Ovary (tissue), 9 donors: Measurements from ENCODE around the gene KRTAP12-1. TPM values are rescaled to one million over a fixed set of nuclear protein-coding genes. Genes with fewer than 3 reads are reported as not detected.

Experiments
- DNase-seq, 5 donors: peaks; one replicate each; pipeline ENCODE4 v3.0.0-alpha.2; 2019 to 2020
- H3K27ac ChIP-seq, 2 donors: fragments of 200-600 bp; one replicate each; pipeline versions ENCODE4 v1.5.1 to v1.8.0; 2019 to 2022
- H3K27me3 ChIP-seq: fragments of 200-600 bp; one replicate; pipeline ENCODE4 v1.8.0; 2022
- H3K36me3 ChIP-seq: fragments of 200-600 bp; sonication (generic); one replicate; pipeline ENCODE4 v1.5.1; 2019
- H3K4me1 ChIP-seq: one replicate; pipeline ENCODE4 v1.8.1; 2013; ENCODE audit warnings: mild to moderate bottlenecking, moderate library complexity; ENCODE audit not compliant: insufficient read depth
- H3K4me3 ChIP-seq: fragments of 200-600 bp; sonication (generic); one replicate; pipeline ENCODE4 v1.5.1; 2017
- H3K9me3 ChIP-seq, 2 donors: fragments of 200-600 bp in 1 of 2; sonication (generic) in 1 of 2; one replicate each; pipeline versions ENCODE4 v1.5.1 to v1.8.1; 2013 to 2019; ENCODE audit warnings: mild to moderate bottlenecking in 1 of 2, moderate library complexity in 1 of 2
- EP300 ChIP-seq: sonication (generic); formaldehyde crosslinking; IDR thresholded peaks from one replicate; pipeline ENCODE4 v1.6.1; 2017; ENCODE audit warnings: antibody characterized with exemption
- POLR2A ChIP-seq: fragments of 450-650 bp; IDR thresholded peaks from one replicate; pipeline ENCODE4 v1.6.1; 2017; ENCODE audit warnings: antibody characterized with exemption, mild to moderate bottlenecking, moderate library complexity
- WGBS, 3 donors: extraction: QIAGEN DNeasy Blood & Tissue Kit in 1 of 3; methylation state at CpG; one replicate each; pipeline versions ENCODE4 v1.1.5 to v1.1.7; 2013 to 2017; 5-methylcytosine and 5-hydroxymethylcytosine counted together
- intact Hi-C, 4 donors: fragments of 100-400 bp; cut with DNase I; formaldehyde crosslinking; loops; one replicate each; pipeline versions ENCODE4 v1.11.0 to v1.15.1; 2022 to 2023
- polyA plus RNA-seq, 2 donors: library from polyadenylated mRNA; stranded (reverse); fragments of 200-250 nt in 1 of 2; fragments of 350-450 nt in 1 of 2; fragmentation: Illumina TruSeq in 1 of 2; extraction: RNeasy Lipid Tissue Mini Kit (QIAGEN cat#74804) in 1 of 2; gene quantifications; one replicate each; pipeline ENCODE4 v1.2.3, GENCODE V29; 2013 to 2014
- total RNA-seq, 7 donors: library from RNA; depleted of rRNA in 2 of 7; stranded (reverse); fragments of >200 nt in 2 of 7; fragmentation: NEBNext Ultra II Directional in 3 of 7; extraction: Animal tissue kit (Norgen Biotek cat#: 25700) in 3 of 7; gene quantifications; one replicate each; pipeline versions ENCODE4 v1.1.0 to v1.2.4, GENCODE V29; 2016 to 2023
- TF ChIP-seq, protein P1 (sequence below), 3 donors: fragments of 450-650 bp in 2 of 3; fragments of 200-600 bp in 1 of 3; IDR thresholded peaks; one replicate each; pipeline versions ENCODE4 v1.5.1 to v1.8.0; 2016 to 2022; ENCODE audit warnings: antibody characterized with exemption in 3 of 3, mild to moderate bottlenecking in 1 of 3
- donor health status: DM: no; HTN: no; CAD: no; lungs with moderate emphysema.
- donor health status: DM: no; HTN: no; CAD: no.
- donor health status: Bipolar disorder and iron deficiency.
- donor health status: DM: yes; HTN: yes; CAD: no.
- donor health status: DM: no; HTN: no; CAD: no.
- donor health status: DM: yes; HTN: yes; CAD: no.

The KRTAP12-1 gene
- total and polyA plus RNA-seq, 9 donors: not detected

DNA sequence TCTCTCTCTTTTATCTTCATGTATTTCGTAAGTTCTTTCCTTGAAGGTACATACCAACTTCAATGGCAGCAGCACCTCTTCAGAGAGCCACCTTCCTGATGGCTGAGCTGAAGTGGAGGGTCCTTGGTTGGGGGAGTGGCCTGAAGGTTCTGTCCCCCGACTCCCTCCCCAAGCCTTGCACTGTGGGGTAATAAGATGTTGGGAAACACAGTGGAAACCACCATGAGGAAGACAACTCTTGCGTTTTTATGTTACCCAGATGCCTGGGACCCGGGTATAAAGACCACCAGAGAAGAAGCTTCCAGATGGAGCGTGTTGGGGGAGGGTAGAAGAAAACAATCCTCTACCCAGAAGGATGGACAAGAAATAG is 23.4 kb downstream of the KRTAP12-1 start:
- Histone ChIP-seq H3K4me1 (no peaks in the 10 kb centered on the region), H3K9me3 (no peaks in the 10 kb centered on the region), H3K4me3 (no peak overlapping the region), H3K36me3 (no peaks in the 10 kb centered on the region), H3K27me3 (no peaks in the 10 kb centered on the region), H3K27ac (no peak overlapping the region)
- TF ChIP-seq POLR2A (no peak), EP300 (no peak)
- TF ChIP-seq, protein P1, sequence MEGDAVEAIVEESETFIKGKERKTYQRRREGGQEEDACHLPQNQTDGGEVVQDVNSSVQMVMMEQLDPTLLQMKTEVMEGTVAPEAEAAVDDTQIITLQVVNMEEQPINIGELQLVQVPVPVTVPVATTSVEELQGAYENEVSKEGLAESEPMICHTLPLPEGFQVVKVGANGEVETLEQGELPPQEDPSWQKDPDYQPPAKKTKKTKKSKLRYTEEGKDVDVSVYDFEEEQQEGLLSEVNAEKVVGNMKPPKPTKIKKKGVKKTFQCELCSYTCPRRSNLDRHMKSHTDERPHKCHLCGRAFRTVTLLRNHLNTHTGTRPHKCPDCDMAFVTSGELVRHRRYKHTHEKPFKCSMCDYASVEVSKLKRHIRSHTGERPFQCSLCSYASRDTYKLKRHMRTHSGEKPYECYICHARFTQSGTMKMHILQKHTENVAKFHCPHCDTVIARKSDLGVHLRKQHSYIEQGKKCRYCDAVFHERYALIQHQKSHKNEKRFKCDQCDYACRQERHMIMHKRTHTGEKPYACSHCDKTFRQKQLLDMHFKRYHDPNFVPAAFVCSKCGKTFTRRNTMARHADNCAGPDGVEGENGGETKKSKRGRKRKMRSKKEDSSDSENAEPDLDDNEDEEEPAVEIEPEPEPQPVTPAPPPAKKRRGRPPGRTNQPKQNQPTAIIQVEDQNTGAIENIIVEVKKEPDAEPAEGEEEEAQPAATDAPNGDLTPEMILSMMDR (IDR thresholded peaks at IDR 0.05): no peak
- intact Hi-C loops: no loop called here
- no peak for DNase-seq
- WGBS, 3 donors: 73 to 83% (median 76%) methylated on average over 5 of the region's 5 CpGs

- Histone ChIP-seq H3K27ac (no peak within 1 kb of the TSS), H3K27me3 (no peaks in the 10 kb centered on the region), H3K9me3 (no peaks in the 10 kb centered on the region), H3K4me3 (no peak within 1 kb of the TSS), H3K36me3 (no peaks in the 10 kb centered on the region), H3K4me1 (no peaks in the 10 kb centered on the region)
- intact Hi-C loops: no loop called here
- TF ChIP-seq POLR2A: no peak
- TF ChIP-seq EP300: no peak
- 75 to 77% (median 77%) methylated on average over 26 of the region's 26 CpGs for WGBS, 3 donors
- no peak for DNase-seq
These were observed 24.1 kb downstream of the KRTAP12-1 start, which contains the start of gene KRTAP12-3 for GRCh38 chr21:44657635-44658540. Gene KRTAP12-3, plus strand, starts transcription at chr21:44657932. Its CDS starts 48 bp downstream, at chr21:44657980.

GRCh38 chr21:44656868-44657267 is 25.1 kb downstream of the KRTAP12-1 start:
- Histone ChIP-seq H3K9me3 (no peaks in the 10 kb centered on the region), H3K27me3 (no peaks in the 10 kb centered on the region), H3K36me3 (no peaks in the 10 kb centered on the region), H3K4me1 (no peaks in the 10 kb centered on the region), H3K27ac (no peak overlapping the region), H3K4me3 (no peak overlapping the region)
- DNase-seq: no peak
- intact Hi-C loops: no loop called here
- WGBS, 3 donors: 45 to 54% (median 48%) methylated on average over 1 of the region's 1 CpG
- no peak for TF ChIP-seq EP300
- no peak for TF ChIP-seq POLR2A
- TF ChIP-seq, protein P1 (IDR thresholded peaks at IDR 0.05): no peak

DNA sequence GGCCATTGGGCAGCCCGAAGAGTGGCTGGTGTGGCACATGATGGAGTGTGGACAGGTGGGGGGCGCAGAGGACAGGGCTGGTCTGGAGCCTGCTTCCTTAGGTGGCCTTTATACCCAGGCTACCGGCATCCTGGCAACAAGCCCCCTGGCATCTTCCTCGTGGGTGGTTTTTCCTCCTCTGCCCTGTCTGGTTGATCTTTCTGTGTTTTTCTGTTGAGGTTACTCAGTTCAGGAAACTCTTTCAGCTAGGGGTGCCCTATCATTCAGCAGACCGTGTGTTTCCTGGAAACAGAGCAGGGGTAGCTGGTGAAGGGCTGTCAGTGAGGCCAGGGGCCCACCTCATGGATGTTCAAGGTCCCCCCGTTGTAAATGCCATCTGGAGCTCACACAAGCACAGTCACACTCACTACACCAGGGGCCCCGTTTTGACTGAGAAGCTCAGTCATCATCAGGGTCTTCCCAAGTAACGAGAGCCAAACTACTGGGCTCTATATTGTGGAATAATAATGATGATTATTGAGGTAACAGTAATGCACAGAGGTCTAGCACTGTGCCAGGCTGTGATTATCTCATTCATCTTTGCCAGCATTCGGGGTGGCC is 27.3 kb downstream of the KRTAP12-1 start, which contains the start of gene KRTAP12-4:
KRTAP12-4 (minus strand) TSS at position 84 of the 600 bp plus-strand sequence; CDS start at position 39, 45 bp downstream.
- TF ChIP-seq EP300 (no peak), POLR2A (no peak)

DNA sequence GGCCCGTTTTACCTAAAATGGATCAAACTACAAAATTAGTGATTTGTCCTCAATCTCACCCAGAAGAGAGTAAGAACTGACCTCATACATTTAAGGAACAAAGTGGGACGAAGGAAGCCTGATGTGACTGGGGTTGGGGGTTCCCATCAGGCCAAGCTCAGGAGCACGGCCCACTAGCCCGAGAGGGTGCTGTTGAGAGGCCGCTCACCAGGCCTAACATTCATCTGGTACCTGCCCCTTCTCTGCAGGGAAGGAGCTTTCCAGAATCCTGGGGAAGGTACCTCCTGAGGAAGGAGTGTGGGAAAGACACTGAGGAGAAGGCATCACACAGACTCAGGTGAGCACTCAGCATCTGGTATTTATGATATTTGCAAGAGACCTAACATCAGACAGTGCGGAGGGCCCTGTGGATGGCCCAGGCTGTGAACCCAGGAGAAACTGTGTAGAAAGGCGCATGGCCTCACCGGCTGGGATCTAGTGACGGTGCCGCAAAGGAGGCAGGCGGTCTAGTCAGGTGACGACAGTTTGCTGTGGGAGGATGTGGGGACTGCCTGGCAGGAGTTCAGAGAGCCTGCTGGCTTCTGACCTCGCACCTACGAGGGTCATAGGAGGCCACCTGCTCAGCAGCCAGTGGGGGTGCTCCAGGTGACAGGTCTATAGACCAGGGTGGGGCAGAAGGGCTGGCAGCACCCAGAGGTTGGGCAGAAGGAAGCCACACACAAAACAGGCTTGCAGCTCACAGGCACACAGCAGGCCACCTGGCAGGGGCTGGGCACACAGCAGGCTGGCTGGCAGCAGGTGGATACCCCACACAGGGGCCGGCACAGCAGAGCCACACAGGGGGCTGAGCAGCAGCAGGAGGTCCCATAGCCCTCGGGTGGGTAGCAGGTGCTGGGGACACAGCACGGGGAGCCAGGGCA is 28.0 kb downstream of the KRTAP12-1 start:
- no peaks in the 10 kb centered on the region for H3K36me3 ChIP-seq
- intact Hi-C loops: no loop called here
- no peaks in the 10 kb centered on the region for H3K27me3 ChIP-seq
- TF ChIP-seq, protein P1 (IDR thresholded peaks at IDR 0.05): no peak
- TF ChIP-seq POLR2A: no peak
- TF ChIP-seq EP300: no peak
- no peaks in the 10 kb centered on the region for H3K4me1 ChIP-seq
- H3K4me3 ChIP-seq: no peak overlapping the region
- DNase-seq: no peak
- no peaks in the 10 kb centered on the region for H3K9me3 ChIP-seq
- no peak overlapping the region for H3K27ac ChIP-seq
- 72 to 84% (median 79%) methylated on average over 17 of the region's 17 CpGs for WGBS, 3 donors

More for the DNA sequence above, 27.3 kb downstream of the KRTAP12-1 start, which contains the start of gene KRTAP12-4:
- no peak within 1 kb of the TSS for H3K27ac ChIP-seq
- no peaks in the 10 kb centered on the region for H3K36me3 ChIP-seq
- H3K27me3 ChIP-seq: no peaks in the 10 kb centered on the region
- H3K9me3 ChIP-seq: no peaks in the 10 kb centered on the region
- intact Hi-C loops: no loop called here
- DNase-seq: no peak
- H3K4me1 ChIP-seq: no peaks in the 10 kb centered on the region
- H3K4me3 ChIP-seq: no peak within 1 kb of the TSS
- 67 to 81% (median 80%) methylated on average over 9 of the region's 9 CpGs for WGBS, 3 donors
